HEK293T (cell line): Measurements from ENCODE around the gene MORN5.

ENCODE experiments used
- CTCF ChIA-PET: fragments of 350-600 bp; formaldehyde crosslinking; extraction: SDS; loops from one replicate; lab custom pipeline; 2021; ENCODE audit warnings: antibody characterized with exemption, inconsistent platforms; lab: Yijun Ruan, JAX
- POLR2A ChIA-PET: fragments of 350-600 bp; formaldehyde crosslinking; extraction: SDS; loops from one replicate; lab custom pipeline; 2020; ENCODE audit warnings: antibody characterized with exemption, inconsistent platforms; lab: Yijun Ruan, JAX
- DNase-seq: peaks from one replicate; pipeline ENCODE4 v3.0.0; 2012; ENCODE audit warnings: mixed read lengths; ENCODE audit errors: extremely low spot score
- ARNT ChIP-seq: fragments of 450-650 bp; IDR thresholded peaks from 2 replicates; pipeline ENCODE4 v1.6.1; 2017; ENCODE audit warnings: mild to moderate bottlenecking
- BHLHE40 ChIP-seq: fragments of 450-650 bp; IDR thresholded peaks from 2 replicates; pipeline ENCODE4 v1.6.1; 2016; ENCODE audit warnings: mild to moderate bottlenecking, moderate library complexity, borderline replicate concordance
- CTBP1 ChIP-seq: fragments of 450-650 bp; IDR thresholded peaks from 2 replicates; pipeline ENCODE4 v1.6.1; 2016; ENCODE audit warnings: borderline replicate concordance
- ELF4 ChIP-seq: fragments of 450-650 bp; IDR thresholded peaks from 2 replicates; pipeline ENCODE4 v1.6.1; 2017; ENCODE audit warnings: antibody characterized with exemption
- FOXA1 ChIP-seq: fragments of 450-650 bp; IDR thresholded peaks from 2 replicates; pipeline ENCODE4 v1.6.1; 2016; ENCODE audit warnings: mild to moderate bottlenecking
- FOXK2 ChIP-seq: fragments of 450-650 bp; IDR thresholded peaks from 2 replicates; pipeline ENCODE4 v1.6.1; 2016; ENCODE audit warnings: mild to moderate bottlenecking
- FOXM1 ChIP-seq: fragments of 450-650 bp; IDR thresholded peaks from 2 replicates; pipeline ENCODE4 v1.6.1; 2017; ENCODE audit warnings: mild to moderate bottlenecking, borderline replicate concordance
- HDGF ChIP-seq: fragments of 450-650 bp; IDR thresholded peaks from 2 replicates; pipeline ENCODE4 v1.6.1; 2017; ENCODE audit warnings: antibody characterized with exemption, borderline replicate concordance
- L3MBTL2 ChIP-seq: fragments of 450-650 bp; conservative IDR thresholded peaks from 2 replicates; pipeline ENCODE4 v1.6.1; 2016; ENCODE audit warnings: mild to moderate bottlenecking
- LEF1 ChIP-seq: fragments of 450-650 bp; IDR thresholded peaks from 2 replicates; pipeline ENCODE4 v1.6.1; 2017; ENCODE audit warnings: mild to moderate bottlenecking, borderline replicate concordance
- NFRKB ChIP-seq: fragments of 450-650 bp; IDR thresholded peaks from 2 replicates; pipeline ENCODE4 v1.6.1; 2016; ENCODE audit warnings: mild to moderate bottlenecking, moderate library complexity
- SP1 ChIP-seq: fragments of 450-650 bp; IDR thresholded peaks from 2 replicates; pipeline ENCODE4 v1.6.1; 2017
- SUZ12 ChIP-seq: fragments of 450-650 bp; IDR thresholded peaks from 2 replicates; pipeline ENCODE4 v1.6.1; 2016; ENCODE audit warnings: mild to moderate bottlenecking
- TARDBP ChIP-seq: fragments of 450-650 bp; IDR thresholded peaks from 2 replicates; pipeline ENCODE4 v1.6.1; 2016
- ZNF384 ChIP-seq: fragments of 450-650 bp; IDR thresholded peaks from 2 replicates; pipeline ENCODE4 v1.6.1; 2016
- TF ChIP-seq, protein P1 (sequence below): fragments of 450-650 bp; IDR thresholded peaks from 2 replicates; pipeline ENCODE4 v1.6.1; 2016

MORN5 gene

GRCh38 chr9:122202111-122202510, 42.4 kb downstream of the MORN5 start:
- no peak for DNase-seq
- ChIA-PET CTCF (no interaction called here), POLR2A (no interaction called here)
- TF ChIP-seq FOXA1 (no peak), LEF1 (no peak), CTBP1 (no peak), L3MBTL2 (no peak), TARDBP (no peak), SP1 (no peak), ELF4 (no peak), BHLHE40 (no peak), ZNF384 (no peak), FOXK2 (no peak), ARNT (no peak), SUZ12 (no peak), HDGF (no peak), FOXM1 (no peak), NFRKB (no peak)

DNA sequence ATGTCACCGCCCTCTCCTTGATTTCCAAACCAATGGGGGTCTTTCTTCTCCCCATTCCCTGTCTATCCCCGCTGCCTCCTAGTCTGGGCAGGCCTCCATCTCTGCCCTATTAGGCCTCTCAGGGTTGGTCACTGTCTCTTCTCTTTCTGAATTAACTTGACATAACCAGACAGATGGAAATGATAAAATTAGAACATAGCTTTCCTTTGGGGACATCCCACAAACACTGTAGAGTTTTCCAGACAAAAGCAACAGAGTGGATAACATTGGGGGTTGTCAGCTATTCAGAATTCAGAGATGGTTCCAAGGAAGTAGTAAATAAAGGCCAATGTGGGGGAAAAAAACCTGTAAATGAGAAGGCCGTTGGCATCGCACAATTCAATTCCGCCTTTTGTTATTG, 44.3 kb downstream of the MORN5 start:
- DNase-seq = no peak
- ChIA-PET CTCF (no interaction called here), POLR2A (no interaction called here)
- no peak for TF ChIP-seq FOXM1
- no peak for TF ChIP-seq BHLHE40
- no peak for TF ChIP-seq NFRKB
- no peak for TF ChIP-seq FOXK2
- no peak for TF ChIP-seq SUZ12

GRCh38 chr9:122204491-122204890, 44.8 kb downstream of the MORN5 start:
- DNase-seq = no peak
- POLR2A ChIA-PET = no interaction called here
- CTCF ChIA-PET = no interaction called here
- TF ChIP-seq SUZ12 (no peak), SP1 (no peak), ARNT (no peak), ELF4 (no peak), HDGF (no peak), FOXA1 (no peak), BHLHE40 (no peak)

DNA sequence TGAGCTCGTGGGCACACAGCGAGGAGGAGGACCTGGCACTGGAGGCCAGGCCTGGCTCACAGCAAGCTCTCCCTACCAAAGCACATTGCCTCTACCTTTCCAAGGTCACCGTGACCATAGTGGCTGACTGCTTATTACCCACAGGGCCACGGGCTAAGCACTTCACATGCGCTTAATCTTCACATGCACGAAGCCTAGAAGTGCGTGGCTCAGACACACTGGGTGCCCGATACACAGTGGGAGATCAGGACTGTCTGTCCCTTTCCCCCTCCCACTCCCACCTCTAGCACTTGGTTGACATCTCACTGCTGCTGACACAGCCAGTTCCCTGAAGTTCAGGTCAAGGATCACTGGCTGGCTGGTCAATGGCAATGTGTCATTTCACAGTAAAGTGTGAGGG, 45.5 kb downstream of the MORN5 start:
- POLR2A ChIA-PET = no interaction called here
- CTCF ChIA-PET = no interaction called here

DNA sequence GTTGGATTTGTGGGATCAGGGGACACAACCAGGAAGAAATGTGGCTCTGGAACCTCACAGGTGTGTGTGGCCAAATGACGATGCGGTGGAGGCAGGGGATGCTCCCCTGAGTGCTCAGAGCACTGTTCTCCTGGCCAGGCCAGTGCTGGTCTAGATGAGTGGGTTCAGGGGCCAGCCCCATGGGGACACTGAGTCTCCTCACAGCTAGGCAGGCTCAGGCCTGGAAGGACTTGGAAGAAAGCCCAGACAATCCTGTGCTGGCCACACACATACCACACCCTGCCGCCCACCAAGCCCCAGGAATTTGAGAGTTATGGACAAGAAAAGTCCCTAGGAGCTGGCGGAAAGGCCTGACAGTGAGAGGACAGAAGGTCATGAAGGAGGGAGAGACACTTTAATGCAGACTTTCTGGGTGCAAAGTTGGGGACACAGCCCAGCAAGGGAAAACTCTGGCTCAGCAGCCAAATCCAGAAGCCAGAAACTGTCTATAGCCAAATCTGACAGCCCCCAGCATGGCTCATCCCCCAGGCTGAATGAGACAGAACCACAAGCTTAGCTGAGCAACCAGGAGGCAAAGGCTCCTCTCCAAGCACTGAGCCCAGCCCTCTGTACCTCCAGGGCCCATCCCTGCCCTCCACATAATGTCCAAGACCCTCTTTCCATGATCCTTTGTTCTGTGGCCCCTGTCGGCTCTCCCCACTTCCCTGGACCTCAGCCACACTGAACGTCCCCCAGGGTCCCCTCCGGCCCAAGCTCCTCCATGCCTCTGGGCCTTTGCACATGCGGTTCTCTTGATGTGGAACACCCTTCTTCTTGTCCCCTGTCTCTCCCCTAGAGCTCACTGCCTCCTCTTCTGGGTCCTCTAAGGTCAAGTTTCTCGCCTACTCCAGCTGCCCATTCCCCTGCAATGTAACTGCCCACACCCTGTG, 46.7 kb downstream of the MORN5 start:
- ChIA-PET CTCF (no interaction called here), POLR2A (no interaction called here)
- DNase-seq = no peak
- TF ChIP-seq SUZ12 (no peak), SP1 (no peak), HDGF (no peak), BHLHE40 (no peak), ZNF384 (no peak), ELF4 (no peak), FOXM1 (no peak), LEF1 (no peak), TARDBP (no peak), NFRKB (no peak), L3MBTL2 (no peak), CTBP1 (no peak), FOXK2 (no peak), ARNT (no peak), FOXA1 (no peak)
- TF ChIP-seq, protein P1, sequence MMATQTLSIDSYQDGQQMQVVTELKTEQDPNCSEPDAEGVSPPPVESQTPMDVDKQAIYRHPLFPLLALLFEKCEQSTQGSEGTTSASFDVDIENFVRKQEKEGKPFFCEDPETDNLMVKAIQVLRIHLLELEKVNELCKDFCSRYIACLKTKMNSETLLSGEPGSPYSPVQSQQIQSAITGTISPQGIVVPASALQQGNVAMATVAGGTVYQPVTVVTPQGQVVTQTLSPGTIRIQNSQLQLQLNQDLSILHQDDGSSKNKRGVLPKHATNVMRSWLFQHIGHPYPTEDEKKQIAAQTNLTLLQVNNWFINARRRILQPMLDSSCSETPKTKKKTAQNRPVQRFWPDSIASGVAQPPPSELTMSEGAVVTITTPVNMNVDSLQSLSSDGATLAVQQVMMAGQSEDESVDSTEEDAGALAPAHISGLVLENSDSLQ = no peak

More for the DNA sequence above, 45.5 kb downstream of the MORN5 start:
- DNase-seq = no peak
- TF ChIP-seq TARDBP (no peak), NFRKB (no peak), SP1 (no peak), HDGF (no peak), LEF1 (no peak), BHLHE40 (no peak), L3MBTL2 (no peak)

- ChIA-PET POLR2A (no interaction called here), CTCF (no interaction called here)
- no peak for DNase-seq
- TF ChIP-seq BHLHE40 (no peak), SUZ12 (no peak), ZNF384 (no peak), CTBP1 (no peak), FOXM1 (no peak), LEF1 (no peak), NFRKB (no peak), L3MBTL2 (no peak), FOXA1 (no peak), TARDBP (no peak), HDGF (no peak), ELF4 (no peak), SP1 (no peak), ARNT (no peak), FOXK2 (no peak)
- TF ChIP-seq, protein P1 = no peak
Measured at GRCh38 chr9:122207096-122207495, 47.4 kb downstream of the MORN5 start.
